ENCODE results near the gene PITX1. TPM values are rescaled to one million over a fixed set of nuclear protein-coding genes. Genes with fewer than 3 reads are reported as not detected.
A peak's percentile ranks its signal among the peaks of the same experiment; 100 is the strongest.

The PITX1 gene
- total RNA-seq, 1 experiment from 2014 or later: 31.0 TPM

GRCh38 chr5:134989266-134989830 lies 44.7 kb downstream of the PITX1 start:
- RAD21 ChIA-PET (ENCODE audit: low non-redundant PET in 1 of 2, low total read pairs in 2 of 2, uncharacterized antibody in 2 of 2, unreplicated experiment in 2 of 2): no interaction called here
- Histone ChIP-seq H3K9me2 (ENCODE audit: insufficient read depth) (no peaks in the 10 kb centered on the region), H3K27ac (ENCODE audit: low read depth, low read length) (no peak overlapping the region), H3K79me2 (ENCODE audit: insufficient read depth, low read length) (no peaks in the 10 kb centered on the region), H3K4me3 (replicated peaks in 1 of 2; ENCODE audit: low read depth in 1 of 2, low read length in 2 of 2) (no peak overlapping the region), H3K4me2 (ENCODE audit: low read length) (no peak overlapping the region), H3K9ac (ENCODE audit: low read length) (no peak overlapping the region), H4K20me1 (ENCODE audit: insufficient read depth) (no peaks in the 10 kb centered on the region), H3K9me3 (ENCODE audit: control insufficient read depth in 1 of 2, insufficient read depth in 1 of 2, low read depth in 1 of 2, low read length in 2 of 2) (no peaks in the 10 kb centered on the region), H2AFZ (ENCODE audit: low read depth, low read length, poor library complexity, severe bottlenecking) (no peak overlapping the region), H3K4me1 (ENCODE audit: control insufficient read depth in 1 of 2, insufficient read depth in 2 of 2, low read length in 2 of 2) (no peaks in the 10 kb centered on the region), H3K27me3 (ENCODE audit: insufficient read depth, low read length) (no peaks in the 10 kb centered on the region), H3K36me3 (ENCODE audit: control insufficient read depth in 1 of 2, insufficient read depth in 2 of 2, low read length in 2 of 2) (no peaks in the 10 kb centered on the region)
- BruUV-seq (replicated peaks): no TSS peak
- POLR2A ChIA-PET: no interaction called here
- ATAC-seq (no peak), DNase-seq (ENCODE audit: low read depth, low spot score) (no peak)
- CTCF ChIA-PET: no interaction called here
- TF ChIP-seq ZBTB33 (IDR thresholded peaks at IDR 0.05; ENCODE audit: extremely low read depth, insufficient replicate concordance, low read length): no peak
- intact Hi-C loops (cut with micrococcal nuclease): no loop called here

- ChIA-PET POLR2A (no interaction called here), RAD21 (ENCODE audit: low non-redundant PET in 1 of 2, low total read pairs in 2 of 2, uncharacterized antibody in 2 of 2, unreplicated experiment in 2 of 2) (no interaction called here), CTCF (no interaction called here)
- no peak overlapping the region for H2AFZ ChIP-seq (ENCODE audit: low read depth, low read length, poor library complexity, severe bottlenecking)
- no peaks in the 10 kb centered on the region for H4K20me1 ChIP-seq (ENCODE audit: insufficient read depth)
- H3K4me1 ChIP-seq (ENCODE audit: control insufficient read depth in 1 of 2, insufficient read depth in 2 of 2, low read length in 2 of 2): no peaks in the 10 kb centered on the region
- no peaks in the 10 kb centered on the region for H3K79me2 ChIP-seq (ENCODE audit: insufficient read depth, low read length)
- BruUV-seq (replicated peaks): no TSS peak
- intact Hi-C loops (cut with micrococcal nuclease): no loop called here
- no peak overlapping the region for H3K9ac ChIP-seq (ENCODE audit: low read length)
- no peak for ATAC-seq
- H3K4me2 ChIP-seq (ENCODE audit: low read length): no peak overlapping the region
- TF ChIP-seq EGR1 (IDR thresholded peaks at IDR 0.05; ENCODE audit: low read depth) (no peak), CBX3 (IDR thresholded peaks at IDR 0.05; ENCODE audit: low read depth) (peak; percentile 86)
- H3K36me3 ChIP-seq (ENCODE audit: control insufficient read depth in 1 of 2, insufficient read depth in 2 of 2, low read length in 2 of 2): no peaks in the 10 kb centered on the region
- H3K4me3 ChIP-seq (replicated peaks in 1 of 2; ENCODE audit: low read depth in 1 of 2, low read length in 2 of 2): no peak overlapping the region
- H3K9me2 ChIP-seq (ENCODE audit: insufficient read depth): no peaks in the 10 kb centered on the region
- peaks cover 14 to 17% of the 10 kb centered on the region in 2 experiments; a peak in 1 of 4 replicates for H3K9me3 ChIP-seq (ENCODE audit: control insufficient read depth in 1 of 2, insufficient read depth in 1 of 2, low read depth in 1 of 2, low read length in 2 of 2)
- DNase-seq (ENCODE audit: low read depth, low spot score): no peak
- H3K27me3 ChIP-seq (ENCODE audit: insufficient read depth, low read length): no peaks in the 10 kb centered on the region
- H3K27ac ChIP-seq (ENCODE audit: low read depth, low read length): no peak overlapping the region
Measured at GRCh38 chr5:134982230-134982629, 51.8 kb downstream of the PITX1 start.
